NCI-H2029 (cell line): ENCODE data around the gene HDDC2.

Experiments
- DNase-seq: peaks from one replicate; lab custom pipeline; 2025; lab: John Stamatoyannopoulos, UW

Gene HDDC2

GRCh38 chr6:125301435-125302391, at the start of gene HDDC2:
Gene HDDC2, minus strand, starts transcription at chr6:125301967. Its CDS starts 35 bp downstream, at chr6:125301932.
- DNase-seq: peak; percentile 77

GRCh38 chr6:125346926-125347563, 45.3 kb upstream of the HDDC2 start:
- DNase-seq: no peak

GRCh38 chr6:125346201-125346925, 44.6 kb upstream of the HDDC2 start:
- DNase-seq: no peak

- DNase-seq: no peak
These were observed 39.7 kb upstream of the HDDC2 start for GRCh38 chr6:125341460-125341859.

GRCh38 chr6:125340991-125341390, 39.2 kb upstream of the HDDC2 start:
- DNase-seq: no peak

- DNase-seq: no peak
These were observed 38.5 kb upstream of the HDDC2 start for GRCh38 chr6:125340175-125340835.

- no peak for DNase-seq
These were observed 37.9 kb upstream of the HDDC2 start for GRCh38 chr6:125339653-125340052.

GRCh38 chr6:125338381-125338780, 36.6 kb upstream of the HDDC2 start:
- no peak for DNase-seq

GRCh38 chr6:125337706-125338105, 35.9 kb upstream of the HDDC2 start:
- no peak for DNase-seq

- DNase-seq: no peak
These were observed 30.9 kb upstream of the HDDC2 start for GRCh38 chr6:125332664-125333063.

- DNase-seq: no peak
These were observed 23.8 kb upstream of the HDDC2 start for GRCh38 chr6:125325586-125325985.

- no peak for DNase-seq
These were observed 21.6 kb upstream of the HDDC2 start for GRCh38 chr6:125323376-125323775.

GRCh38 chr6:125316621-125317020, 14.9 kb upstream of the HDDC2 start:
- no peak for DNase-seq

GRCh38 chr6:125315548-125315947, 13.8 kb upstream of the HDDC2 start:
- no peak for DNase-seq

GRCh38 chr6:125314009-125314581, 12.3 kb upstream of the HDDC2 start:
- peak; percentile 85 for DNase-seq

- DNase-seq: no peak
These were observed 11.2 kb upstream of the HDDC2 start for GRCh38 chr6:125312950-125313349.

- no peak for DNase-seq
These were observed 10.7 kb upstream of the HDDC2 start for GRCh38 chr6:125312478-125312877.

GRCh38 chr6:125310994-125311649, 9.4 kb upstream of the HDDC2 start:
- DNase-seq: peak; percentile 91

GRCh38 chr6:125307964-125308615, 6.3 kb upstream of the HDDC2 start:
- peak; percentile 53 for DNase-seq

- DNase-seq: no peak
These were observed 5.5 kb upstream of the HDDC2 start for GRCh38 chr6:125307150-125307838.
